ENCODE results near the gene STYX.
A peak's percentile ranks its signal among the peaks of the same experiment; 100 is the strongest.

The STYX gene

GRCh38 chr14:52729925-52730708, at the start of gene STYX:
STYX (plus strand) TSS chr14:52730166; CDS start chr14:52730475, 309 bp downstream.
- DNase-seq (ENCODE audit: low read depth), result peak; percentile 96

- no peak for DNase-seq (ENCODE audit: low read depth)
Measured at GRCh38 chr14:52683985-52684520, 45.9 kb upstream of the STYX start.

DNA sequence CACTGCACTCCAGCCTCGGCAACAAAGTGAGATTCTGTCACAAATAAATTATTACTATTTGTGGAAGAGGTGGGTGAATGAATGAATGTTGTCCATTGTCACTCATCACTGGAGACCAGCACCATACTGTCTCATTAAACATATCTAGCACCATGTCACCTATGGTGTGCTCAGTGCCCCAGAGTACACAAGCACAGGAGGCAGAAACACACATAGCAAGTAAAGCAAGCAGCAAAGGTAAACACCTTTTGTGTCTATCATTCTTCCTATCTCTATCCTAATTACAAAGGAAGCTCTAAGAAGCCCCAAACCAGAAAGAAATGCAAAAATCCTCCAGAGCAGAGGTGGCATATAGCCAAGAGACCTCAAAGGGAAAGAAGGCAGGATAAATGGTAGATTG, 43.8 kb upstream of the STYX start:
- no peak for DNase-seq (ENCODE audit: low read depth)

GRCh38 chr14:52690983-52691760, 38.8 kb upstream of the STYX start:
- no peak for DNase-seq (ENCODE audit: low read depth)

GRCh38 chr14:52692248-52692962, 37.6 kb upstream of the STYX start:
- DNase-seq (ENCODE audit: low read depth), result peak; percentile 92

- DNase-seq (ENCODE audit: low read depth), result no peak
Measured at GRCh38 chr14:52693036-52693435, 36.9 kb upstream of the STYX start.

DNA sequence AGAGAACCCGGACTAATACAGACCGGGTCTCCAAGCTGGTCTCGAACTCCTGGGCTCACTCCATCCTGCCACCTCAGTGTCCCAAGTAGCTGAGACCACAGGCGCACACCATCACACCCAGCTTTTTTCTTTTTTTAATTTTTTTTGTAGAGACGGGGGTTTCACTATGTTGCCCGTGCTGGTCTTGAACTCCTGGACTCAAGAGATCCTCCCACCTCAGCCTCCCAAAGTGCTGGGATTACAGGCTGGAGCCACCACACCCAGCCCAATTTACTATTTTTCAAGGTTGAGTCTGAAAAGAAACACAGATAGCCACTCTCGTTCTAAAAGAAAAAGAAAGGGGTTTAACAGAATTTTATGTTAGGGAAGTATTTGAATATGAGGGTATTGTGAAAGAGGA, 36.4 kb upstream of the STYX start:
- DNase-seq (ENCODE audit: low read depth), result no peak

DNA sequence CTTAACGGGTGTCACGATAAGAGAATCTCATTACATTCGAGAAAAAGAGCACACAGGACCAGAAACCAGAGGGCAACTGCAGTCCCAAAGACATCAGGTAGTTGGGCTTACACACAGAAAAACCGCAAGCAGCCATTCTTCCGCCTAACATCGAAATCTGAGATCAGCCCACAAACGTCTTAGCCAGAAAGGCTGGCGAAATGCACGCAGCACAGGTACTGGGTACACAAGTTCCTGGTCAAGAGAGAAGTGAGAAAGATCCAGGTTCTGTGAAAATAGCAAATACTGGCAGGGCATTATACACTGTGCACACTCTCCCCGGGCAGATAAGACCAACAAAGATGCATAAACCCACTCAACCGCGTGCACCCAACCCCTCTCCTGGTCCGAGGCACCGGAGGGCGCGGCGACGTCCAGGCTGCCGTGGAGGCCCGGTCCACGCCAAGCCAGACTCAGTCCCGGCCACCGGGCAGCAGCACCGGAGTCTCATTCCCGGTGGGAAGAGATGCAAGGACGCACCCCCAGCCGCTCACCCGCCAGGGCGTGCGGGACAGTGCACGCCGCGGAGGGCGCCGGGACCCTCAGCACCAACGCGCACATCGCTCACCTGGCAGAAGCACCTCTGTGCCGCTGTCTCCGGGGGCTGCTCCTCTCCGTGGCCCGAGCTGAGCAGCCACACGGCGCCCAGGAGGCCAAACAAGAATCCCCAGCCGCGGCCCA, 35.0 kb upstream of the STYX start:
- peak; percentile 48 for DNase-seq (ENCODE audit: low read depth)

- peak; percentile 77 for DNase-seq (ENCODE audit: low read depth)
Measured at GRCh38 chr14:52695481-52696091, 34.4 kb upstream of the STYX start, which contains the start of gene ERO1A. ERO1A (minus strand) TSS chr14:52695558; CDS start chr14:52695481, 77 bp downstream.

- DNase-seq (ENCODE audit: low read depth), result no peak
Measured at GRCh38 chr14:52700701-52701172, 29.2 kb upstream of the STYX start.

GRCh38 chr14:52701223-52701622, 28.7 kb upstream of the STYX start:
- DNase-seq (ENCODE audit: low read depth), result peak; percentile 50

- DNase-seq (ENCODE audit: low read depth), result peak; percentile 96
Measured at GRCh38 chr14:52703225-52703624, 26.7 kb upstream of the STYX start.

- no peak for DNase-seq (ENCODE audit: low read depth)
Measured at GRCh38 chr14:52703664-52704063, 26.3 kb upstream of the STYX start.

- DNase-seq (ENCODE audit: low read depth), result peak; percentile 49
Measured at GRCh38 chr14:52706286-52706685, 23.7 kb upstream of the STYX start.

GRCh38 chr14:52706724-52707706, 23.0 kb upstream of the STYX start, which contains the start of gene PSMC6:
PSMC6 (plus strand) TSS chr14:52707200; CDS start chr14:52707220, 20 bp downstream.
- DNase-seq (ENCODE audit: low read depth), result peak; percentile 86

GRCh38 chr14:52711666-52712065, 18.3 kb upstream of the STYX start:
- DNase-seq (ENCODE audit: low read depth), result peak; percentile 34

DNA sequence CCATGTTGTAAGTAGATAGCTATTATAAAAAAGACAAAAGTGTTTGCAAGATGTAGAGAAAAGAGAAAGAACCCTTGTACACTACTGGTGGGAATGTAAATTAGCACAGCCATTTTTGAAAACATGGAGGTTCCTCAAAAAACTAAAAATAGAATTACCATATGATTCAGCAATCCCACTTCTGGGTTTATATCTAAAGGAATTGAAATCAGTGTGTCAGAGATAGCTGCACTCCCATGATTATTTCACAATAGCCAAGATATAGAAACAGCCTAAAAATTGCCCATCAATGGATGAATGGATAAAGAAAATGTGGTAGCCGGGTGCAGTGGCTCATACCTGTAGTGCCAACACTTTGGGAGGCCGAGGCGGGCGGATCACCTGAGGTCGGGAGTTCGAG, 13.8 kb upstream of the STYX start:
- no peak for DNase-seq (ENCODE audit: low read depth)

GRCh38 chr14:52723514-52724359, 6.2 kb upstream of the STYX start:
- no peak for DNase-seq (ENCODE audit: low read depth)

- no peak for DNase-seq (ENCODE audit: low read depth)
Measured at GRCh38 chr14:52724360-52724644, 5.7 kb upstream of the STYX start.

Measured in amniotic epithelial cell (primary cell).